GM18502 (cell line): ENCODE measurements around the gene MAP3K13.
"Not testable (repeated sequence)": the region's sequence is repeated elsewhere in the genome, so short reads cannot be mapped to it uniquely, and the experiment has no call there.

ENCODE experiments used
- ATAC-seq: cut with Tn5 transposase; IDR thresholded peaks from one replicate; pipeline ENCODE4 v1.9.1; 2021; ENCODE audit warnings: mild to moderate bottlenecking; ENCODE audit not compliant: unreplicated experiment, poor library complexity

The MAP3K13 gene

DNA sequence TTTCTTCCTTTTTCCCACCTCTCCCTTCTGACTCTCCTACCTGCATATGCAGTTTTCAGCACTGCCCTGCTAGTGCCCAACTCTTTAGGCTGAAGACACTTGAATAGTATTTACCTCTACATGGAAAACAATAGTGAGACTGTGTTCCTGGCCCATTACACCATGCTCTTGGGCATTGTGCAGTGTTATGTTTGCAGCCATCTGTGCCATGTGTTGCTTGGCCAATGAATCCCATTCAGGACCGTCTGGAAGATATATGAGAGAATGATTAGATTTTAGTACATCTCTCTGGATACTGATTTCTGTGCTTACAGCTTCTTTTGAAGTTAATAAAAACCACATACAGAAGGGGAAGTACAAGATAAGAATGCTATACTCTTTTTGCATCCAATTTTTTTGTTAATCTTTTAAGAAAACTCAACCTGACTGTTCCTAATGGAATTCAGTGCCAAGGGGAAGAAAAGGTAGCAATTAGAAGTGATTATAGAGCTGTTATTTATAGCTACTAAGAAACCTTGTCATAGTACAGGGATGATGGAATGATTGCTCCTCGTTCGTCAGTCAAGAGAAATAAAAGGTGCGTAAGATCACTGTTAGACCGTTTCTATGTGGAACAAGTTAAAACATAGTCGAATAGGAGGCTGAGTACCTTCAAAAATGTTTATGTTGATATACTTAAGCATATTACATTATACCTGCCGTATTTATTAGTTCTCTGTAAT, 77.0 kb downstream of the MAP3K13 start:
- ATAC-seq, result no peak

DNA sequence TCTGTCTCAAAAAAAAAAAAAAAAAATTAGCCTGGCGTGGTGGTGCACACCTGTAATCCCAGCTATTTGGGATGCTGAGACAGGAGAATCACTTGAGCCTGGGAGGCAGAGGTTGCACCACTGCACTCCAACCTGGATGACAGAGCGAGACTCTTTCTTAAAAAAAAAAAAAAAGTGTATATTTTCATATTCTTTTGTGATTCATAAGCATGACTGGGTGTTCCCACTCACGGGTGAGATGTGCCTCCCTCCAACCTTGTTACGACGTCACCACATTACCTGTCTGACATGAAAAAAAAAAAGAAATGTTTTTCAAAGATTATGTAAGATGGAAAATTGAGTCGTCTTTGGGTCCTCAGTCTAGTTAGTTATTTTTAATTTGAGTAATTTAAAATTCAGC, 79.1 kb downstream of the MAP3K13 start:
- ATAC-seq, result no peak

DNA sequence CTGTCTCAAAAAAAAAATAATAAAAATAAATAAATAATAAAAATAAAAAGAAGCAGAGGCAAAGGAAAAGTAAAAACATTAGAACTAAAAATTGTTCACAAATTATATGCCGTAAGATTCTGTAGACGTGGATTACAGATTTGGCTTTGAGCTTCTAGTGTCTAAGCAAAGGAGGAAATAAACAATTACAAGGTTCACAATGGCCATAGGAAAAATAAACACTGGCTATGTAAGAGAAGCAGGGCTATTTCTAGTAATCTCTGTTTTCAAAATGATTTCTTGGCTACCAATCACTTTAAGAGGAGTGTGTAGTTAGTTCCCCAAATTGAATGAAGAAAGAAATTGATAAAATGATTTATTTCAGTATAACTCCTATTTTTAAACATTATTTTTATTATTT, 81.4 kb downstream of the MAP3K13 start:
- no peak for ATAC-seq

GRCh38 chr3:185448107-185448506, 85.2 kb downstream of the MAP3K13 start:
- no peak for ATAC-seq

- not testable (repeated sequence) for ATAC-seq
Observed at GRCh38 chr3:185451432-185451831, 88.5 kb downstream of the MAP3K13 start.

DNA sequence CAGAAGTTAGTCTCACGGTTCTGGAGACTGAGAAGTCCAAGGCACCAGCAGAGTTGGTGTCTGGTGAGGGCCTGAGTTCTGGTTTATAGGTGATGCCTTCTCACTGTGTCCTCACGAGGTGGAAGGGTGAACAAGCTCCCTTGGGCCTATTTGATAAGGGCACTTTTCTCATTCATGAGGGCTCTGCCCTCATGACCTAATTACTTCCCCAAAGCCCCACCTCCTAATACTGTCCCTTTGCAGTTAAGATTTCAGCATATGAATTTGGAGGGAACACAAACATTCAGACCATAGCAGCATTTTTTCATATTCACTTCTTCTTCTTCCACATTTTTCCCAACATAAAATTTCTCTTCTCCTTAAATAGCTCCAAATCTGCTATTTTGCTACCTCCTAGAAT, 94.4 kb downstream of the MAP3K13 start:
- no peak for ATAC-seq

DNA sequence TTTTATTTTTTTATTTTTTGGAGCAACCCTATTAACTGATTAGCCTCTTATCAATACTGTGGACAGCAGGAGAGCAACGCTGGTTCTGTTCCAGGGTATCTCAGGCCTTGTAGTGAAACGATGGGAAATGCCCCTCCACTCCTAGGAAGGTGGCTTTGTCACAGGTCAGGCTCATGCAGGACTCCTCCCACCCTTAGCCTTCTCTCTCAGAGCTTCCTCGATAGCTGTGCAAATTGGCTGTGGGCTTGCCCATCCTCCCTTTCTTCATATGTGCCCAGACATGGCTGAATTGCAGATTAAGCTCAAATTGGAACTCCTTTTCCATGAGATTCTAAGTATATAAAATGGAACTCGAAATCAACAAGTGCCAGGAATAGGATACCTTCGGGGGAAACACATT, 97.4 kb downstream of the MAP3K13 start:
- no peak for ATAC-seq

DNA sequence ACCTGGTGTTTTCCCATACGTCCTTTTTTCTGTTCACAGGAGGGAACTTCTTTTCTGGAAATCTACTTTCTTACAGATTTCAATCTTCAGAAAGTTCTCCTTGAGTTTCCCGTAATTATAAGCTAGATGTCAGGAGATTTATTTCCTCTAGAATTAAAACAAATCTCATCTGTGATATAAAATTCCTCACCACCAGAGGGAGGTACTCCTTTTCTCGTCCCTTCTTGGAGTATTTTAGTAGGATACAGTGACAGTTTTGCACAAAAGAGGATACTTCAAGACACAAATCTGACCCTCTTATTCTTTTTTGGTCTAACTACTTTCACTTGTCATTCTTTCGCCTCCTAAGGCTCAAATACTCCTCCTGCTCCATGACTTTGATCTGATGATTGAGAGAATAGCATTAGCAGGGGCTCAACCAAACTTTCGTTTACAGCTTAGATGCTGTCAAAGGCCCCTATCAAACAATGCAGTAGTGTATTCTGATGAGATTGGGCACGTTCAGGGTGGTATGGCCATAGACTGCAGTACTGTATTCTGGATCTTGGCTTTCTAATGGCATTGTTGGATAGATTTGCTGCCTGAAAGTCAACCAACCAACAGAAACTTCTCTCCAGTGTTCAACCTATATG, 97.9 kb downstream of the MAP3K13 start:
- no peak for ATAC-seq

DNA sequence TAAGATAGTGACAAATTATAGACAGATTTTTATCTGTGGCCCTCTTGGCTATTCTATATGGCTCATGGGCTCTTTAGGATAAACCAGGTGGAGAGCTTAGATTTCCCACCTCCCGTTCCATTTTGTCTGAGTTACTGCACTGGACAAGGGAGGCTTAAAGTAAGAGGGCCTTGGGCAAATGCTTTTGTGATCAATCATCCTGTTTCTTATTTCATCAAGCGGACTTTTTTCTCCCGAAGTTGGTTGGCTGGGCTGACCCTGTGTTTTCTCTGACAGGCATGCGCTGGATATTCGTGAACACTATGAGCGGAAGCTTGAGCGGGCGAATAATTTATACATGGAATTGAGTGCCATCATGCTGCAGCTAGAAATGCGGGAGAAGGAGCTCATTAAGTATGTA, 102.5 kb downstream of the MAP3K13 start:
- no peak for ATAC-seq

DNA sequence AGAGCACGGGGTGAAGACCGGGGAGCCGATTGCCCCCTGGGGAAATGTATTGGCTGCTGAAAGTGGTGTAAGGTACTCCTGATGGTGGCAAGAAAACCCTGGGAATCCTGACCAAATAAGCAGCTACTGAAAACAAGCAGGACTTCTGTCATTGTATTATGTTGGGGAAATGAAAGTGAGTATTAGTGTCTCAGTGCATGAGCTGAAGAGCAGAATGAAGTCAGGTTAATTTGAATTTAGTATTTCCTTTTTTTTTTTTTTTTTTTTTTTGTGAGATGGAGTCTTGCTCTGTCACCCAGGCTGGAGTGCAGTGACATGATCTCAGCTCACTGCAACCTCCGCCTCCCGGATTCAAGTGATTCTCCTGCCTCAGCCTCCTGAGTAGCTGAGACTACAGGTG, 103.2 kb downstream of the MAP3K13 start:
- not testable (repeated sequence) for ATAC-seq

GRCh38 chr3:185469542-185469941, 106.6 kb downstream of the MAP3K13 start:
- no peak for ATAC-seq

DNA sequence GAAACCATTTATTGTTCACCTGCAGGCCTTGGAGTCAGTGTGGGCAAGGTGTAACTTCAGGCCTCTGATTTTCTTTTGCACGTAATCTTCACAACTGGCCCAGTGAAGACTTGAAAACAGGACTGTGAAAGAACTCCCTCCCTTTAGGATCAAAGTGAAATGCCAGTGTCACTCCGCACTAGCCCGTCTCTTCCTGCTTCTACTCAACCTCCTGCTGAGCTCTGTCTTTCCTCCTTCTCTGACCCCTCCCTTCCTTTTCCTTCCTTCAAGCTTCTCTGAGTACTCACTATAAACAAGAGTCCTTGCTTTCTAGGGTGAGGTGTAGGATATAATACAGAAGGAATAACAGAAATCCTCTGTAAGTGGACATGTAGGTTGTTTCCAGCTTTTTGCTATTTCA, 107.4 kb downstream of the MAP3K13 start:
- ATAC-seq, result no peak

DNA sequence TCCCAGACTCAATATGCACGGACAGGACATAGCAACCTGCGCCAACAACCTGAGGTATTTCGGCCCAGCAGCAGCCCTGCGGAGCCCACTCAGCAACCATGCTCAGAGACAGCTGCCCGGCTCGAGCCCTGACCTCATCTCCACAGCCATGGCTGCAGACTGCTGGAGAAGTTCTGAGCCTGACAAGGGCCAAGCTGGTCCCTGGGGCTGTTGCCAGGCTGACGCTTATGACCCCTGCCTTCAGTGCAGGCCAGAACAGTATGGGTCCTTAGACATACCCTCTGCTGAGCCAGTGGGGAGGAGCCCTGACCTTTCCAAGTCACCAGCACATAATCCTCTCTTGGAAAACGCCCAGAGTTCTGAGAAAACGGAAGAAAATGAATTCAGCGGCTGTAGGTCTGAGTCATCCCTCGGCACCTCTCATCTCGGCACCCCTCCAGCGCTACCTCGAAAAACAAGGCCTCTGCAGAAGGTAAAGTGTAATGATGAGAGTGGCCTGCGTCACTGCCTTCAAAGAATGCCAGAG, 110.4 kb downstream of the MAP3K13 start:
- no peak for ATAC-seq

GRCh38 chr3:185474922-185475321, 112.0 kb downstream of the MAP3K13 start:
- ATAC-seq, result not testable (repeated sequence)

DNA sequence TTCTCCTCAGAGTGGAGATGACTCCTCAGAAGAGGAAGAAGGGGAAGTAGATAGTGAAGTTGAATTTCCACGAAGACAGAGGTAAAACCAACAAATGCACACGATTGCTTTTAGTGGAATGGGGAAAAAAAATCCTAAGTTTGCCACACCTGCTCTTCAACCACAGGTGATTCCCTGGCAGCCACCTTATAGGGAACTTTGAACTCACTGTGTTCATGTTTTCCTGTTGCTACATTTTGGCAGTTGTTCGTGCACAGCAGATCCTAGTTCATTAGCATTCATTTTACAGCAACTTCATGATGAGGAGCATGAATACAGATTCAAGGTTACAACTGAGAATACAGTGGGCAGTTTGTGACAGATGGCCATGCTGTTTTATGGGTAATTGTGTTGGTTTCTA, 114.4 kb downstream of the MAP3K13 start:
- ATAC-seq, result no peak

DNA sequence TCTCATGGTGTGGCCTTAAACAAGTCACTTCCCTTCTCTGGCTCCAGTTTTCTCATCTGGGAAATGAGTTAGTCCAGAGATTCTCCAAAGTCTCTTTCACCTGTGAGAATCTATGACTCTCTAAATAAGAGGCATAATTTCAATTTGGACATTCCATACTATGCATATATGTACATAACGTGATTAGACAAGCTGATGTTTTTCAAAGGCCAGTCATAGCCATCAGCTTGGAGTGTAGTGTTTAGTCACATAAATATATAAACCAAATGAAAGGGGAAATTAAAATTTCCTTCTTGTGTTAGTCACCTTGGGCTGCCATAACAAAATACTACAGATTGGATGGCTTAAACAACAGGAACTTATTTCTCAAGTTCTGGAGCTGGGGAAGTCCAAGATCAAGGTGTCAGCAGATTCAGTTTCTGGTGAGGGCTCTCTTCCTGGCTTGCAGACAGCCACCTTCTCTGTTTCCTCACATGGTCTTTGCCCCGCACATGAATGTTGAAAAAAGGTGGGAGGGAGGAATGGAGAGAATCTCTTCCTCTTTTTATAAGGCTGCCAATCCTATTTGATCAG, 116.5 kb downstream of the MAP3K13 start:
- no peak for ATAC-seq

GRCh38 chr3:185484296-185484695, 121.4 kb downstream of the MAP3K13 start:
- ATAC-seq, result no peak

DNA sequence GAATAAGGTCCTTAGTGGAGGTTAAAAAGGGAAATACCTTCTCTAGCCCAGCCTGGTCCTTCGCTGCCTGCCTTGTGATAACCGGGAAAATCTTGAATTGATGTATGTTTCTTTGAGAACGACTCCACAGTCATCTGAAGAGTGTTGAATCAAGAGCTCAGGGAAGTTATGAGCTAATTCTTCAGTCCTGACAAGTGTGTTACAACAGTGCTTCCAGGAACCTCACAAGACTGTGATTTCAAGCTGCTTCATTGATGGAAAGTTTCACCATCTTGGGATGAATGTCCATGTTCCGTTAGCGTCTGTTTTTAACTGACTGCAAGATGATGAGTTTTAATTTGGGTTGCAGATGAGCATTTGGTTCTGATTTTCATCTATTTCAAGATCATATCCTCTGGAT, 123.5 kb downstream of the MAP3K13 start:
- no peak for ATAC-seq

GRCh38 chr3:185488465-185488864, 125.5 kb downstream of the MAP3K13 start:
- no peak for ATAC-seq

DNA sequence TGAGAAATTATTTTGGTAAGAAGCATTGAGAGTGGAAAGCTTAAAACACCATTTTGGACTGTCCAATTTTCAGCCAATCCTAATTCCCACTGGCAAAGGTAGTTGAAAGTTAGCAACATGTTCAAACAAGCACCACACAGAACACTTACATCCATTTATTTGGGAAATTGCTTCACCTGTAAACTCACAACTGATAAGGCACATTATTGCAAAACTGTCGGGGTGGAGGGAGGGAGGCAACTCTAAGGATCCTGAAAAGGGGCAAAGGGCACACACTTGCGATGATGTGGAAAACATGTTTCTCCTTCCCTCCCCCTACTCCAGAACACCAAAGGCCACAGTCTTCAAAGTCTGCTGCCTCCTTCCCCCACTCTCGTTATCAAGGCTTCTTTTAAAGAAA, 126.5 kb downstream of the MAP3K13 start:
- no peak for ATAC-seq

- ATAC-seq, result no peak
Observed at GRCh38 chr3:185490241-185490640, 127.3 kb downstream of the MAP3K13 start.
